Natural killer cell (primary cell): ENCODE measurements around the gene TPX2. TPM values are rescaled to one million over a fixed set of nuclear protein-coding genes. Genes with fewer than 3 reads are reported as not detected.

Source experiments
- ATAC-seq, 3 donors: fragments of 150-1000 bp in 2 of 3; fragments of 200-7000 bp in 1 of 3; cut with Tn5 transposase; 1 replicate in 1 of 3; 2 replicates in 2 of 3; pipeline ENCODE4 v1.10.0; 2021; ENCODE audit warnings: mild to moderate bottlenecking in 2 of 3, moderate library complexity in 2 of 3
- DNase-seq, 2 donors: peaks; one replicate each; pipeline versions ENCODE4 v3.0.0 to v3.0.0-alpha.2; 2013 to 2021; ENCODE audit warnings: mixed read lengths in 1 of 2
- H3K27ac ChIP-seq: one replicate; pipeline ENCODE4 v1.5.1; 2013; ENCODE audit warnings: mild to moderate bottlenecking, low read length
- H3K27me3 ChIP-seq: one replicate; pipeline ENCODE4 v1.6.1; 2013; ENCODE audit warnings: low read length; ENCODE audit not compliant: control insufficient read depth, insufficient read depth
- H3K36me3 ChIP-seq: one replicate; pipeline ENCODE4 v1.6.1; 2013; ENCODE audit warnings: low read length; ENCODE audit not compliant: control insufficient read depth, insufficient read depth
- H3K4me1 ChIP-seq: one replicate; pipeline ENCODE4 v1.6.1; 2013; ENCODE audit warnings: low read length; ENCODE audit not compliant: control insufficient read depth, insufficient read depth
- H3K4me3 ChIP-seq: one replicate; pipeline ENCODE4 v1.5.1; 2013; ENCODE audit warnings: low read length
- H3K9me3 ChIP-seq: one replicate; pipeline ENCODE4 v1.6.1; 2013; ENCODE audit warnings: low read length; ENCODE audit not compliant: control insufficient read depth, insufficient read depth
- H3K27ac Mint-ChIP-seq, 2 donors: one replicate each; pipeline ENCODE4 v1.8.0; 2022; ENCODE audit warnings: mild to moderate bottlenecking in 2 of 2, mixed read lengths in 2 of 2, moderate library complexity in 1 of 2
- H3K27me3 Mint-ChIP-seq, 2 donors: one replicate each; pipeline ENCODE4 v1.8.0; 2022; ENCODE audit warnings: low read depth in 2 of 2, mixed read lengths in 2 of 2
- H3K36me3 Mint-ChIP-seq: one replicate; pipeline ENCODE4 v1.8.0; 2022; ENCODE audit warnings: mixed read lengths
- H3K4me1 Mint-ChIP-seq, 2 donors: one replicate each; pipeline ENCODE4 v1.8.0; 2022; ENCODE audit warnings: mixed read lengths in 2 of 2
- H3K4me3 Mint-ChIP-seq: one replicate; pipeline ENCODE4 v1.8.0; 2022; ENCODE audit warnings: mild to moderate bottlenecking, moderate library complexity, mixed read lengths
- H3K9me3 Mint-ChIP-seq, 2 donors: one replicate each; pipeline ENCODE4 v1.8.0; 2022; ENCODE audit warnings: mixed read lengths in 2 of 2
- WGBS: methylation state at CpG from one replicate; pipeline ENCODE4 v1.1.7; 2013; ENCODE audit warnings: missing lambda C conversion rate; ENCODE audit not compliant: insufficient coverage; 5-methylcytosine and 5-hydroxymethylcytosine counted together
- intact Hi-C: fragments of 100-400 bp; cut with micrococcal nuclease; formaldehyde crosslinking; loops from one replicate; pipeline ENCODE4 v1.14.2; 2022
- total RNA-seq, 4 donors: library from RNA; stranded (reverse); fragments of 120-200 nt in 1 of 4; gene quantifications; one replicate each; pipeline versions ENCODE4 v1.2.3 to v1.2.4, GENCODE V29; 2013 to 2022
- TF ChIP-seq, protein P1 (sequence below): fragments of 200-600 bp; IDR thresholded peaks from one replicate; pipeline ENCODE4 v1.8.0; 2022; ENCODE audit warnings: antibody characterized with exemption

Gene TPX2
- total RNA-seq, 3 donors from 2014 or later (not counting 1 experiment from before 2014, with no cell fraction given), result 2.2 to 4.2 (median 2.2) TPM

DNA sequence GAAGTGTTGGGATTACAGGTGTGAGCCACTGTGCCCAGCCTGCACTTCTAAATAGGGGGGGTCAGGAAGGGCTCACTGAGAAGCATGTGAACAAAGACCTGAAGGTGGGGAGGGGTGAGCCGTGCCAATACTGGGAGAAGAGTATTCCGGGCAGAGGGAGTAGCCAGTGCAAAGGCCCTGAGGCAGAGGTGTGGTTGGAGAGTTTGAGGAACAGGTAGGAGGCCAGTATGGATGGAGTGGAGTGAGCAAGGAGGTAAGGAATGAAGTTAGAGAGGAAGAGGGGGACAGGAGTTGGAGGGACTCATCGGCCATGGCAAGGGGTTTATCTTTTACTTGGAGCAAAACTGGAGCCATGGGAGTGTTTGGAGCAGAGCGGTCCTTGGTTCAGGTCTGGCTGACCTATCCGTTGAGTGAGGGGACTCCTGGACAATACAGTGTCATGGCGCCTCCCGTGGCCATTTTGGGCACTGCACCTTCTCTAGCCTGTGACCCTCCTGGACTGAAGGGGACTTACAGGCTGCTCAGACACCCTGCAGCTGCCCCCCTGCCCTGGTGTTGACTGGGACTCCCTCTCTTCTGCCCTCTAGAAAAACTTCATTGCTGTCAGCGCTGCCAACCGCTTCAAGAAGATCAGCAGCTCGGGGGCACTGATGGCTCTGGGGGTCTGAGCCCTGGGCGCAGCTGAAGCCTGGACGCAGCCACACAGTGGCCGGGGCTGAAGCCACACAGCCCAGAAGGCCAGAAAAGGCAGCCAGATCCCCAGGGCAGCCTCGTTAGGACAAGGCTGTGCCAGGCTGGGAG is 94.2 kb downstream of the TPX2 start:
- peaks cover 0 to 5% of the 10 kb centered on the region in 2 donors for H3K27me3 Mint-ChIP-seq
- H3K27ac Mint-ChIP-seq, result no peak overlapping the region
- Histone ChIP-seq H3K4me3 (no peak overlapping the region), H3K27me3 (peaks cover 6% of the 10 kb centered on the region), H3K27ac (no peak overlapping the region), H3K9me3 (no peaks in the 10 kb centered on the region), H3K36me3 (no peaks in the 10 kb centered on the region), H3K4me1 (peaks cover 49% of the 10 kb centered on the region)
- DNase-seq (peak; percentile 69 to 70), ATAC-seq (peak; percentile 55 to 59 (median 57))
- H3K4me3 Mint-ChIP-seq, result no peak overlapping the region
- 75% methylated on average over 14 of the region's 14 CpGs for WGBS
- peaks cover 23 to 28% of the 10 kb centered on the region in 2 donors for H3K4me1 Mint-ChIP-seq
- H3K9me3 Mint-ChIP-seq, result no peaks in the 10 kb centered on the region
- TF ChIP-seq, protein P1, sequence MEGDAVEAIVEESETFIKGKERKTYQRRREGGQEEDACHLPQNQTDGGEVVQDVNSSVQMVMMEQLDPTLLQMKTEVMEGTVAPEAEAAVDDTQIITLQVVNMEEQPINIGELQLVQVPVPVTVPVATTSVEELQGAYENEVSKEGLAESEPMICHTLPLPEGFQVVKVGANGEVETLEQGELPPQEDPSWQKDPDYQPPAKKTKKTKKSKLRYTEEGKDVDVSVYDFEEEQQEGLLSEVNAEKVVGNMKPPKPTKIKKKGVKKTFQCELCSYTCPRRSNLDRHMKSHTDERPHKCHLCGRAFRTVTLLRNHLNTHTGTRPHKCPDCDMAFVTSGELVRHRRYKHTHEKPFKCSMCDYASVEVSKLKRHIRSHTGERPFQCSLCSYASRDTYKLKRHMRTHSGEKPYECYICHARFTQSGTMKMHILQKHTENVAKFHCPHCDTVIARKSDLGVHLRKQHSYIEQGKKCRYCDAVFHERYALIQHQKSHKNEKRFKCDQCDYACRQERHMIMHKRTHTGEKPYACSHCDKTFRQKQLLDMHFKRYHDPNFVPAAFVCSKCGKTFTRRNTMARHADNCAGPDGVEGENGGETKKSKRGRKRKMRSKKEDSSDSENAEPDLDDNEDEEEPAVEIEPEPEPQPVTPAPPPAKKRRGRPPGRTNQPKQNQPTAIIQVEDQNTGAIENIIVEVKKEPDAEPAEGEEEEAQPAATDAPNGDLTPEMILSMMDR, result peak; percentile 89
- intact Hi-C loops, result no loop called here
- H3K36me3 Mint-ChIP-seq, result no peaks in the 10 kb centered on the region

DNA sequence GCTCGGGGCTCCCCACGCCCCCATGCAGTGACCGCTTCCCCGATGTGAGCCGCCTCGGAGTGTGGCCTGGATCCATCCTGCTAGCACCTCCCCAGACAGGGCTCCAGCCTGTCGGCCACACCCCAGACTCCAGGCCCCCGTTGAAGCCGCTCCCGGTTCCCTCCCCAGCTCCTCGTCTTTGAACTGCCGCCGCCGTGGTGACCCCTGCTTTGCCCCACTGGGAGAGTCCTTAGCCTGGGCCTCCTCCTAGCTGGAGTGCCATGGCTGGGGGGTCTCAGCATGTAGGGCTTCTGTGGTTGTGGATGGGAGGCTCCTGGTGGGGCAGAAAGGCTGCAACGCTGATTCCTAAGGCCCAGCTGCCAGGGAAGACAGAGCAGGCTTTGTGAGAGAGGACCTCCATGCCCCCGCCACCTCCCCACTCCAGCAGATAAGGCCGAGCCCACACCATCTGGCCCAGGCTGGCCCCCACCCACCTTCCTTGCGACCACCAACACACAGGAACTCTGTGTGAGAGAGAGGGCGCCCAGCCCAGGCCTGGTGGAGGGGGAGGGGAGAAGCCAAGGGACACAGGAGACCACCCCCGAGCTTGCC is 94.9 kb downstream of the TPX2 start:
- H3K4me3 Mint-ChIP-seq, result no peak overlapping the region
- H3K36me3 Mint-ChIP-seq, result no peaks in the 10 kb centered on the region
- peaks cover 0 to 5% of the 10 kb centered on the region in 2 donors for H3K27me3 Mint-ChIP-seq
- DNase-seq, result no peak
- Histone ChIP-seq H3K4me3 (no peak overlapping the region), H3K9me3 (no peaks in the 10 kb centered on the region), H3K36me3 (no peaks in the 10 kb centered on the region), H3K4me1 (peaks cover 49% of the 10 kb centered on the region), H3K27me3 (peaks cover 7% of the 10 kb centered on the region), H3K27ac (no peak overlapping the region)
- no peak for ATAC-seq
- H3K4me1 Mint-ChIP-seq, result peaks cover 23 to 28% of the 10 kb centered on the region in 2 donors
- intact Hi-C loops, result no loop called here
- TF ChIP-seq, protein P1, result no peak
- H3K9me3 Mint-ChIP-seq, result no peaks in the 10 kb centered on the region
- no peak overlapping the region for H3K27ac Mint-ChIP-seq
- 88% methylated on average over 19 of the region's 20 CpGs for WGBS

DNA sequence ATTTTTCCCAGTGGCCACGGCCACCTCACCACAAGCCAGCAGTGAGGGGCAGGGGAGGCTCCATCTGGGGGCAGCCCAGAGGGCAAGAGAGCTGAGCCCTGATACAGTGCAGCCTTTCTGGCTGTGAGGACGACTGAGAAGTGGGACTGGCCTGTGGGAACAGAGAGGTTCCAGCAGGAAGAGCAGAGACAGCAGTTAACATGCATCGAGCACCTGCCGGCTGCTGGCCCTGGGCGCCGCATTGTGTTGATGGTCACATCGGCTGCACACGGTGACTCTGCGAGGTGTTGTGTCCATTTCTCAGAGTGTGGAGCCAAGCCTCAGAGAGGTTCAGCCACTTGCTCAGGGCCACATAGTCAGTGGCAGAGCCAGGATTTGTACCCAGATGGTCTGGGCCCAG is 96.5 kb downstream of the TPX2 start:
- no peak for DNase-seq
- H3K4me1 ChIP-seq, result peaks cover 49% of the 10 kb centered on the region
- no peak for ATAC-seq
- H3K27me3 ChIP-seq, result peaks cover 7% of the 10 kb centered on the region
- Mint-ChIP-seq H3K27ac (peak overlapping the region in 1 of 2 donors; percentile 63), H3K36me3 (no peaks in the 10 kb centered on the region), H3K27me3 (peaks cover 0 to 5% of the 10 kb centered on the region in 2 donors), H3K4me1 (peaks cover 23 to 28% of the 10 kb centered on the region in 2 donors), H3K9me3 (no peaks in the 10 kb centered on the region), H3K4me3 (peak overlapping the region; percentile 47)
- H3K9me3 ChIP-seq, result no peaks in the 10 kb centered on the region
- no peak overlapping the region for H3K27ac ChIP-seq
- H3K36me3 ChIP-seq, result no peaks in the 10 kb centered on the region
- 71% methylated on average over 9 of the region's 9 CpGs for WGBS
- H3K4me3 ChIP-seq, result no peak overlapping the region
- intact Hi-C loops, result no loop called here
- TF ChIP-seq, protein P1, result no peak
